H1 (cell line): Measurements from ENCODE around the gene TEX14. TPM values are rescaled to one million over a fixed set of nuclear protein-coding genes. Genes with fewer than 3 reads are reported as not detected.
A peak's percentile ranks its signal among the peaks of the same experiment; 100 is the strongest.

ENCODE experiments used
- CTCF ChIA-PET: fragments of 300-600 bp; sonication (Branson Sonifier 250); formaldehyde crosslinking; loops from one replicate; lab custom pipeline; 2021; ENCODE audit not compliant: partially characterized antibody; lab: Charles Lee
- POLR2A ChIA-PET: fragments of 300-600 bp; sonication (Branson Sonifier 250); formaldehyde crosslinking; loops from one replicate; lab custom pipeline; 2021; ENCODE audit warnings: inconsistent platforms; ENCODE audit not compliant: partially characterized antibody; lab: Charles Lee
- DNase-seq, 2 experiments: peaks; one replicate each; pipeline versions ENCODE4 v3.0.0 to v3.0.0-alpha.2; 2010 to 2022; ENCODE audit warnings: low spot score in 2 of 2, low read depth in 1 of 2, mixed read lengths in 1 of 2
- FAIRE-seq: peaks from 2 replicates; lab custom pipeline; 2011; peaks lifted over from hg19 to GRCh38; lab: Jason Lieb, UNC
- H2AFZ ChIP-seq: 2 replicates; pipeline ENCODE4 v1.8.1; 2012; ENCODE audit warnings: low read length, inconsistent platforms
- H2AK5ac ChIP-seq: 2 replicates; pipeline ENCODE4 v1.6.1; 2013; ENCODE audit warnings: low read depth, low read length
- H2BK120ac ChIP-seq: replicated peaks from 2 replicates; pipeline ENCODE3; 2013; ENCODE audit warnings: low read depth, low read length, inconsistent platforms
- H2BK12ac ChIP-seq: 2 replicates; pipeline ENCODE4 v1.6.1; 2013; ENCODE audit warnings: low read depth, low read length
- H2BK15ac ChIP-seq: 2 replicates; pipeline ENCODE4 v1.6.1; 2013; ENCODE audit warnings: low read length
- H2BK20ac ChIP-seq: 2 replicates; pipeline ENCODE4 v1.6.1; 2013; ENCODE audit warnings: low read length
- H2BK5ac ChIP-seq: 2 replicates; pipeline ENCODE4 v1.6.1; 2013; ENCODE audit warnings: low read depth, low read length
- H3K14ac ChIP-seq: 2 replicates; pipeline ENCODE4 v1.6.1; 2013; ENCODE audit warnings: inconsistent platforms; ENCODE audit not compliant: insufficient read length
- H3K18ac ChIP-seq: 2 replicates; pipeline ENCODE4 v1.6.1; 2013; ENCODE audit warnings: low read length; ENCODE audit errors: extremely low read depth
- H3K23ac ChIP-seq: 2 replicates; pipeline ENCODE4 v1.6.1; 2013; ENCODE audit warnings: inconsistent platforms; ENCODE audit not compliant: insufficient read length
- H3K23me2 ChIP-seq: 2 replicates; pipeline ENCODE4 v1.6.1; 2013; ENCODE audit warnings: low read depth, low read length
- H3K27ac ChIP-seq: 2 replicates; pipeline ENCODE4 v1.6.1; 2011; ENCODE audit warnings: low read depth, low read length, inconsistent platforms
- H3K27me3 ChIP-seq, 4 experiments: replicated peaks in 1 of 4; 1 replicate in 1 of 4; 2 replicates in 3 of 4; pipeline versions ENCODE4 v1.6.1 to v1.8.1; 2011 to 2013; ENCODE audit warnings: low read length in 3 of 4, mild to moderate bottlenecking in 3 of 4, inconsistent platforms in 2 of 4, mixed read lengths in 2 of 4, moderate library complexity in 1 of 4; ENCODE audit not compliant: control insufficient read depth in 3 of 4, insufficient read depth in 3 of 4; ENCODE audit errors: extremely low read depth in 1 of 4
- H3K36me3 ChIP-seq, 4 experiments: 2 replicates each; pipeline versions ENCODE4 v1.6.1 to v1.8.1; 2011 to 2013; ENCODE audit warnings: mild to moderate bottlenecking in 4 of 4, low read length in 3 of 4, moderate library complexity in 2 of 4, control low read depth in 1 of 4, inconsistent platforms in 1 of 4; ENCODE audit not compliant: insufficient read depth in 4 of 4, control insufficient read depth in 2 of 4
- H3K4ac ChIP-seq: replicated peaks from 2 replicates; pipeline ENCODE3; 2013; ENCODE audit warnings: low read length, low read depth, mixed read lengths, inconsistent platforms; ENCODE audit not compliant: insufficient read length
- H3K4me1 ChIP-seq, 4 experiments: replicated peaks in 1 of 4; 1 replicate in 1 of 4; 2 replicates in 3 of 4; pipeline versions ENCODE4 v1.6.1 to v1.8.1; 2011 to 2013; ENCODE audit warnings: low read length in 3 of 4, inconsistent platforms in 2 of 4, mixed read lengths in 1 of 4; ENCODE audit not compliant: insufficient read depth in 4 of 4, control insufficient read depth in 3 of 4
- H3K4me2 ChIP-seq, 2 experiments: 2 replicates each; pipeline versions ENCODE4 v1.6.1 to v1.8.1; 2011 to 2013; ENCODE audit warnings: low read depth in 2 of 2, low read length in 2 of 2, control low read depth in 1 of 2, inconsistent platforms in 1 of 2, mild to moderate bottlenecking in 1 of 2; ENCODE audit not compliant: insufficient read depth in 1 of 2
- H3K4me3 ChIP-seq, 4 experiments: fragments of 200-600, 300-600 bp in 1 of 4; sonication (generic), shearing (Covaris generic), sonication (Bioruptor Twin) in 1 of 4; 2 replicates each; pipeline versions ENCODE4 v1.5.1 to v1.8.1; 2011 to 2016; ENCODE audit warnings: low read length in 4 of 4, low read depth in 3 of 4, control low read depth in 2 of 4, inconsistent platforms in 2 of 4, mild to moderate bottlenecking in 2 of 4, mixed read lengths in 1 of 4, moderate library complexity in 1 of 4; ENCODE audit not compliant: insufficient read depth in 2 of 4; ENCODE audit errors: extremely low read depth in 1 of 4
- H3K56ac ChIP-seq: replicated peaks from 2 replicates; pipeline ENCODE3; 2013; ENCODE audit warnings: low read depth, mild to moderate bottlenecking, mixed read lengths, low read length, inconsistent platforms; ENCODE audit not compliant: insufficient read length
- H3K79me1 ChIP-seq: 2 replicates; pipeline ENCODE4 v1.6.1; 2013; ENCODE audit warnings: low read depth, low read length, control low read depth
- H3K79me2 ChIP-seq, 2 experiments: 2 replicates each; pipeline versions ENCODE4 v1.6.1 to v1.8.1; 2012 to 2013; ENCODE audit warnings: low read length in 2 of 2, mild to moderate bottlenecking in 2 of 2, inconsistent platforms in 1 of 2; ENCODE audit not compliant: insufficient read depth in 2 of 2, control insufficient read depth in 1 of 2
- H3K9ac ChIP-seq, 4 experiments: replicated peaks in 1 of 4; 1 replicate in 1 of 4; 2 replicates in 3 of 4; pipeline versions ENCODE4 v1.6.1 to v1.8.1; 2011 to 2013; ENCODE audit warnings: low read depth in 3 of 4, low read length in 3 of 4, control low read depth in 2 of 4, mild to moderate bottlenecking in 2 of 4, moderate library complexity in 2 of 4, inconsistent platforms in 1 of 4; ENCODE audit errors: extremely low read depth in 1 of 4
- H3K9me3 ChIP-seq, 2 experiments: 2 replicates each; pipeline versions ENCODE4 v1.6.1 to v1.8.1; 2012 to 2013; ENCODE audit warnings: mild to moderate bottlenecking in 2 of 2, moderate library complexity in 2 of 2, control low read depth in 1 of 2, inconsistent platforms in 1 of 2, low read depth in 1 of 2, low read length in 1 of 2, mixed read lengths in 1 of 2; ENCODE audit not compliant: insufficient read depth in 2 of 2
- H4K20me1 ChIP-seq, 2 experiments: replicated peaks in 1 of 2; 2 replicates each; pipeline versions ENCODE3 to v1.8.1; 2011 to 2013; ENCODE audit warnings: inconsistent platforms in 2 of 2, low read length in 2 of 2, mild to moderate bottlenecking in 1 of 2; ENCODE audit not compliant: insufficient read depth in 2 of 2, control insufficient read depth in 1 of 2
- H4K5ac ChIP-seq: 2 replicates; pipeline ENCODE4 v1.6.1; 2013; ENCODE audit warnings: low read length, low read depth, mixed read lengths, inconsistent platforms; ENCODE audit not compliant: insufficient read length
- H4K8ac ChIP-seq: 2 replicates; pipeline ENCODE4 v1.8.0; 2013; ENCODE audit warnings: mild to moderate bottlenecking, moderate library complexity, low read length, inconsistent platforms; ENCODE audit not compliant: insufficient read depth; ENCODE audit errors: extremely low read depth
- H4K91ac ChIP-seq: replicated peaks from 2 replicates; pipeline ENCODE3; 2013; ENCODE audit warnings: low read length, mixed read lengths, inconsistent platforms; ENCODE audit not compliant: insufficient read length
- BRCA1 ChIP-seq: IDR thresholded peaks from 2 replicates; pipeline ENCODE4 v1.6.1; 2012; ENCODE audit warnings: low read depth, low read length, improper control_type of control experiment
- CBX5 ChIP-seq: fragments of 300-800, 300-1000 bp; sonication (generic); IDR thresholded peaks from 2 replicates; pipeline ENCODE4 v1.7.1; 2016; ENCODE audit warnings: antibody characterized with exemption, low read length, low read depth
- CBX8 ChIP-seq: fragments of 300-800, 300-1000 bp; sonication (generic); IDR thresholded peaks from 2 replicates; pipeline ENCODE4 v1.7.1; 2016; ENCODE audit warnings: low read depth, low read length, borderline replicate concordance
- CEBPB ChIP-seq: IDR thresholded peaks from 2 replicates; pipeline ENCODE4 v1.6.1; 2012; ENCODE audit warnings: low read depth, low read length
- GABPA ChIP-seq: IDR thresholded peaks from 2 replicates; pipeline ENCODE4 v1.6.1; 2011; ENCODE audit warnings: mild to moderate bottlenecking, low read length, moderate library complexity, borderline replicate concordance; ENCODE audit not compliant: insufficient read depth
- JUND ChIP-seq: IDR thresholded peaks from 2 replicates; pipeline ENCODE4 v1.6.1; 2011; ENCODE audit warnings: mild to moderate bottlenecking, improper control_type of control experiment, low read length
- MAFK ChIP-seq: IDR thresholded peaks from 2 replicates; pipeline ENCODE4 v1.6.1; 2012; ENCODE audit warnings: low read depth, mild to moderate bottlenecking, improper control_type of control experiment, low read length
- NANOG ChIP-seq: IDR thresholded peaks from 2 replicates; pipeline ENCODE4 v1.6.1; 2011; ENCODE audit warnings: low read length, low read depth, mild to moderate bottlenecking, inconsistent platforms; ENCODE audit not compliant: insufficient read depth, poor library complexity, severe bottlenecking
- RBBP5 ChIP-seq: IDR thresholded peaks from 2 replicates; pipeline ENCODE4 v1.7.1; 2012; ENCODE audit warnings: low read depth, mild to moderate bottlenecking, inconsistent platforms, low read length, moderate library complexity, borderline replicate concordance
- RNF2 ChIP-seq: fragments of 200-900, 300-1000 bp; sonication (generic); IDR thresholded peaks from 2 replicates; pipeline ENCODE4 v1.7.1; 2016; ENCODE audit warnings: borderline replicate concordance, low read depth, mild to moderate bottlenecking, antibody characterized with exemption, low read length; ENCODE audit not compliant: poor library complexity, severe bottlenecking; ENCODE audit errors: missing control alignments
- SP1 ChIP-seq: IDR thresholded peaks from 2 replicates; pipeline ENCODE4 v1.6.1; 2011; ENCODE audit warnings: low read depth, low read length
- SRF ChIP-seq: IDR thresholded peaks from 2 replicates; pipeline ENCODE4 v1.6.1; 2011; ENCODE audit warnings: mild to moderate bottlenecking, low read depth, low read length, moderate library complexity
- TBP ChIP-seq: IDR thresholded peaks from 2 replicates; pipeline ENCODE4 v1.6.1; 2011; ENCODE audit warnings: low read depth, low read length, improper control_type of control experiment
- WGBS, 2 experiments: shearing (Covaris generic) in 1 of 2; methylation state at CpG; one replicate each; pipeline versions ENCODE4 v1.1.6 to v1.1.7; 2013 to 2015; ENCODE audit warnings: low lambda C conversion rate in 2 of 2, mixed read lengths in 2 of 2, inconsistent platforms in 1 of 2, low coverage in 1 of 2, missing lambda C conversion rate in 1 of 2; ENCODE audit not compliant: insufficient replicate concordance in 2 of 2, insufficient coverage in 1 of 2, insufficient read length in 1 of 2; ENCODE audit errors: extremely low coverage in 1 of 2, missing lambda C conversion rate in 1 of 2; 5-methylcytosine and 5-hydroxymethylcytosine counted together
- polyA plus RNA-seq, 7 experiments: library from polyadenylated mRNA; depleted of rRNA in 3 of 7; stranded (reverse) in 5 of 7; unstranded in 2 of 7; fragments of >200 nt in 5 of 7; fragments of 200-250 nt in 2 of 7; gene quantifications; 1 replicate in 5 of 7; 2 replicates in 1 of 7; 4 replicates in 1 of 7; pipeline versions ENCODE4 v1.2.1 to v1.2.3, GENCODE V29; 2011 to 2013; ENCODE audit warnings: missing spikeins in 2 of 7, mixed read lengths in 2 of 7
- total RNA-seq: library from RNA; stranded (reverse); fragmentation: NEBNext Ultra II Directional; extraction: Animal tissue kit (Norgen Biotek cat#: 25700); gene quantifications from 2 replicates; pipeline ENCODE4 v1.2.1, GENCODE V29; 2021
- TF ChIP-seq, protein P1 (sequence below): IDR thresholded peaks from 2 replicates; pipeline ENCODE4 v1.6.1; 2012; ENCODE audit warnings: inconsistent platforms

The TEX14 gene
- total and polyA plus RNA-seq, 2 of the 8 experiments (the other 6 are each of a cell fraction or from before 2014, with no cell fraction given), result 0.83 to 2.5 TPM

- no peak overlapping the region for H4K8ac ChIP-seq
- H3K4me3 ChIP-seq, result no peak overlapping the region
- no peaks in the 10 kb centered on the region for H3K79me2 ChIP-seq
- 85% methylated on average over 19 of the region's 19 CpGs; no CpG with 5 or more reads in 1 of the 2 experiments for WGBS, 2 experiments
- no peak overlapping the region; a peak in 1 of 7 replicates for H3K9ac ChIP-seq
- no peak overlapping the region for H3K14ac ChIP-seq
- H2BK20ac ChIP-seq, result no peak overlapping the region
- no peaks in the 10 kb centered on the region; the same call in 1 of the 2 replicates for H3K23me2 ChIP-seq
- H2BK120ac ChIP-seq, result no peak overlapping the region
- H3K4me2 ChIP-seq, result no peak overlapping the region
- H3K18ac ChIP-seq, result no peak overlapping the region
- ChIA-PET POLR2A (interaction anchor here (0.7 to 3.3 kb wide), 4 partner anchors 8 to 47 kb away, joined by 3 to 17 read pairs (median 10); no protein-coding TSS in a partner anchor), CTCF (interaction anchor here (0.8 kb wide), 1 partner anchor 45 kb away, joined by 5 read pairs; no protein-coding TSS in a partner anchor)
- H2BK12ac ChIP-seq, result no peak overlapping the region
- H3K27me3 ChIP-seq, result no peaks in the 10 kb centered on the region
- H4K91ac ChIP-seq, result no peak overlapping the region
- no peak overlapping the region for H2BK15ac ChIP-seq
- no peak overlapping the region for H4K5ac ChIP-seq
- H3K27ac ChIP-seq, result no peak overlapping the region
- FAIRE-seq (no peak), DNase-seq (no peak)
- H4K20me1 ChIP-seq, result no peaks in the 10 kb centered on the region
- H3K4me1 ChIP-seq, result peaks cover 0 to 4% (median 1%) of the 10 kb centered on the region in 4 experiments; a peak in 2 of 7 replicates
- H2AK5ac ChIP-seq, result no peak overlapping the region
- H3K9me3 ChIP-seq, result no peaks in the 10 kb centered on the region
- H3K36me3 ChIP-seq, result no peaks in the 10 kb centered on the region
- H3K56ac ChIP-seq, result no peak overlapping the region
- H3K4ac ChIP-seq, result no peak overlapping the region
- H2BK5ac ChIP-seq, result no peak overlapping the region
- H3K79me1 ChIP-seq, result no peaks in the 10 kb centered on the region
- H2AFZ ChIP-seq, result peak overlapping the region; percentile 71; the same call in 1 of the 2 replicates
- H3K23ac ChIP-seq, result no peak overlapping the region
- TF ChIP-seq TBP, result no peak
- no peak for TF ChIP-seq JUND
- TF ChIP-seq NANOG, result no peak
- TF ChIP-seq CEBPB, result no peak
- no peak for TF ChIP-seq RBBP5
- no peak for TF ChIP-seq MAFK
- TF ChIP-seq, protein P1, sequence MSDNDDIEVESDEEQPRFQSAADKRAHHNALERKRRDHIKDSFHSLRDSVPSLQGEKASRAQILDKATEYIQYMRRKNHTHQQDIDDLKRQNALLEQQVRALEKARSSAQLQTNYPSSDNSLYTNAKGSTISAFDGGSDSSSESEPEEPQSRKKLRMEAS, result no peak
- TF ChIP-seq BRCA1, result no peak
- TF ChIP-seq SP1, result no peak
- no peak for TF ChIP-seq SRF
- TF ChIP-seq CBX8, result no peak
- no peak for TF ChIP-seq GABPA
- no peak for TF ChIP-seq CBX5
- no peak for TF ChIP-seq RNF2
Observed at GRCh38 chr17:58666858-58667267, 25.0 kb downstream of the TEX14 start.
